AG04449 (cell line): ENCODE results near the gene STXBP2.
A peak's percentile ranks its signal among the peaks of the same experiment; 100 is the strongest.

Source experiments
- CTCF ChIA-PET: fragments of 350-600 bp; formaldehyde crosslinking; extraction: SDS; loops from one replicate; lab custom pipeline; 2021; ENCODE audit warnings: antibody characterized with exemption; lab: Yijun Ruan, JAX
- POLR2A ChIA-PET: fragments of 400-600, 350-600 bp; formaldehyde crosslinking; extraction: SDS; loops from one replicate; lab custom pipeline; 2020; ENCODE audit warnings: antibody characterized with exemption, inconsistent platforms; lab: Yijun Ruan, JAX
- DNase-seq: peaks from one replicate; pipeline ENCODE4 v3.0.0-alpha.2; 2010; ENCODE audit warnings: low read depth, low spot score
- H3K4me3 ChIP-seq: 2 replicates; pipeline ENCODE4 v1.5.1; 2011; ENCODE audit warnings: low read depth, mild to moderate bottlenecking, control low read depth, low read length
- CTCF ChIP-seq: IDR thresholded peaks from one replicate; pipeline ENCODE4 v1.5.1; 2011; ENCODE audit warnings: mild to moderate bottlenecking, moderate library complexity, low read length, control low read depth, inconsistent platforms; ENCODE audit not compliant: insufficient read depth; ENCODE audit errors: missing control alignments

The STXBP2 gene

GRCh38 chr19:7682175-7682855 is 45.4 kb downstream of the STXBP2 start:
- ChIA-PET POLR2A (no interaction called here), CTCF (interaction anchor here (0.5 to 3.0 kb wide), 3 partner anchors 116 to 362 kb away, joined by 3 to 59 read pairs (median 52); no protein-coding TSS in a partner anchor)
- peak overlapping the region; percentile 95 for H3K4me3 ChIP-seq
- no peak for DNase-seq
- TF ChIP-seq CTCF: peak; percentile 31

- DNase-seq: no peak
- ChIA-PET CTCF (interaction anchor here (1.3 to 3.2 kb wide), 4 partner anchors 114 to 331 kb away, joined by 3 to 14 read pairs (median 8); no protein-coding TSS in a partner anchor), POLR2A (interaction anchor here (0.7 to 1.0 kb wide), 2 partner anchors 18 to 163 kb away, joined by 3 read pairs; partner anchors contain the start of gene MCOLN1)
- TF ChIP-seq CTCF: no peak
- no peak overlapping the region for H3K4me3 ChIP-seq
Measured at GRCh38 chr19:7685546-7686445, 48.9 kb downstream of the STXBP2 start.

- ChIA-PET CTCF (no interaction called here), POLR2A (no interaction called here)
- no peak overlapping the region for H3K4me3 ChIP-seq
- DNase-seq: no peak
- no peak for TF ChIP-seq CTCF
Measured at GRCh38 chr19:7687177-7687576, 50.3 kb downstream of the STXBP2 start.

GRCh38 chr19:7689165-7689564 is 52.3 kb downstream of the STXBP2 start:
- ChIA-PET POLR2A (no interaction called here), CTCF (interaction anchor here (2.0 kb wide), 1 partner anchor 9 kb away, joined by 14 read pairs; the partner anchor contains the start of gene TRAPPC5)
- H3K4me3 ChIP-seq: no peak overlapping the region
- no peak for TF ChIP-seq CTCF
- no peak for DNase-seq

- no peak for TF ChIP-seq CTCF
- no peak overlapping the region for H3K4me3 ChIP-seq
- POLR2A ChIA-PET: no interaction called here
- DNase-seq: no peak
- CTCF ChIA-PET: interaction anchor here (2.0 kb wide), 1 partner anchor 10 kb away, joined by 14 read pairs; the partner anchor contains the start of gene TRAPPC5
Measured at GRCh38 chr19:7690779-7691258, 53.9 kb downstream of the STXBP2 start.
